Aorta (tissue), 5 donors: ENCODE data around the gene KRT73. TPM values are rescaled to one million over a fixed set of nuclear protein-coding genes. Genes with fewer than 3 reads are reported as not detected.
A peak's percentile ranks its signal among the peaks of the same experiment; 100 is the strongest.

Source experiments
- ATAC-seq: fragments of 200-7000 bp; cut with Tn5 transposase; one replicate; pipeline ENCODE4 v1.9.1; 2022; ENCODE audit warnings: moderate library complexity; ENCODE audit not compliant: low FRiP score
- DNase-seq, 2 donors: peaks; one replicate each; pipeline ENCODE4 v3.0.0-alpha.2; 2020
- H3K27ac ChIP-seq, 2 donors: one replicate each; pipeline ENCODE4 v1.5.1; 2013; ENCODE audit warnings: low read length in 2 of 2, mild to moderate bottlenecking in 2 of 2, moderate library complexity in 2 of 2, control low read depth in 1 of 2, inconsistent platforms in 1 of 2, low read depth in 1 of 2
- H3K27me3 ChIP-seq, 2 donors: one replicate each; pipeline ENCODE4 v1.6.1; 2013; ENCODE audit warnings: control low read depth in 1 of 2, low read length in 1 of 2, mild to moderate bottlenecking in 1 of 2, moderate library complexity in 1 of 2; ENCODE audit not compliant: insufficient read depth in 2 of 2, control insufficient read depth in 1 of 2
- H3K36me3 ChIP-seq, 2 donors: one replicate each; pipeline ENCODE4 v1.6.1; 2013; ENCODE audit warnings: control low read depth in 1 of 2, low read length in 1 of 2, mild to moderate bottlenecking in 1 of 2; ENCODE audit not compliant: insufficient read depth in 2 of 2, control insufficient read depth in 1 of 2
- H3K4me1 ChIP-seq, 2 donors: one replicate each; pipeline ENCODE4 v1.6.1; 2013; ENCODE audit warnings: low read length in 2 of 2, control low read depth in 1 of 2, mild to moderate bottlenecking in 1 of 2, moderate library complexity in 1 of 2; ENCODE audit not compliant: insufficient read depth in 2 of 2, control insufficient read depth in 1 of 2
- H3K4me3 ChIP-seq, 2 donors: one replicate each; pipeline ENCODE4 v1.5.1; 2013; ENCODE audit warnings: low read length in 2 of 2, control low read depth in 1 of 2, mild to moderate bottlenecking in 1 of 2
- H3K9me3 ChIP-seq: one replicate; pipeline ENCODE4 v1.6.1; 2013; ENCODE audit warnings: mild to moderate bottlenecking, low read length; ENCODE audit not compliant: control insufficient read depth
- WGBS, 2 donors: extraction: QIAGEN DNeasy Blood & Tissue Kit; methylation state at CpG; one replicate each; pipeline ENCODE4 v1.1.7; 2013; 5-methylcytosine and 5-hydroxymethylcytosine counted together
- intact Hi-C, 2 donors: fragments of 100-400 bp; cut with DNase I; formaldehyde crosslinking; loops; one replicate each; pipeline versions ENCODE4 v1.14.2 to v1.15.0; 2022
- long read RNA-seq, 2 donors: library from polyadenylated mRNA; unstranded; transcript quantifications; one replicate each; pipeline ENCODE4 v2.0.0, GENCODE V29; 2020 to 2021
- polyA plus RNA-seq, 2 donors: library from polyadenylated mRNA; stranded (reverse); fragments of 200-250 nt; gene quantifications; one replicate each; pipeline ENCODE4 v1.2.3, GENCODE V29; 2013
- total RNA-seq, 2 donors: library from RNA; stranded (reverse); fragmentation: NEBNext Ultra II Directional; extraction: Animal tissue kit (Norgen Biotek cat#: 25700); gene quantifications; one replicate each; pipeline ENCODE4 v1.2.1, GENCODE V29; 2021
- donor health status: healthy with polysubstance abuse.
- donor health status: Bipolar disorder and iron deficiency.
- donor health status: DM: no; HTN: no; CAD: no.
- donor health status: DM: no; HTN: no; CAD: no.
- donor health status: DM: yes; HTN: yes; CAD: no.

The KRT73 gene
- total RNA-seq: not detected
- not detected for polyA plus RNA-seq
- long read RNA-seq, donor 1: 0 reads
- long read RNA-seq, donor 2: 0 reads

DNA sequence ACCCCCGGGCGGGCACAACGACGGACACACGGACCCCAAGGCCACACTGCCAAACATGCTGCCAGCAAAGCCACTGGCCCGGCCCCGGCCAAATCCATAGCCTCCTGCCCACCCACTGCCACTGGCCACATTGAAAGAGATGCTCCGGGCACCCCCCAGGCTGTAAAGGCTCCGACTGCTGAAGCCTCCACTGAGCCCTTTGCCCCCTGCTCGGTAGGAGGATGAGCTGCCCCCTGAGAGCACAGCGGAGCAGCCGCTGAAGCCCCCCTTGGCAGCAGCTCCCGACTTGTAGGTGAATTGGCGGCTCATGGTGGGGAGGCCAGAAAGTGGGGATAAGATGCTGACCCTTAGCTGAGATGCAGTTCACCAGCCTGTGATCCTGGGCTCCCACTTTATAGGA lies at the start of gene KRT73:
TSS of gene KRT73 (minus strand) at position 344 of the 400 bp plus-strand sequence. CDS start at position 309, 35 bp downstream.
- Histone ChIP-seq H3K27ac (no peak within 1 kb of the TSS), H3K27me3 (no peaks in the 10 kb centered on the region), H3K36me3 (no peaks in the 10 kb centered on the region), H3K4me1 (no peaks in the 10 kb centered on the region), H3K9me3 (peaks cover 1% of the 10 kb centered on the region), H3K4me3 (no peak within 1 kb of the TSS)
- 87 to 88% methylated on average over 14 of the region's 14 CpGs for WGBS, 2 donors
- intact Hi-C loops: no loop called here
- DNase-seq (no peak), ATAC-seq (peak; percentile 13)

DNA sequence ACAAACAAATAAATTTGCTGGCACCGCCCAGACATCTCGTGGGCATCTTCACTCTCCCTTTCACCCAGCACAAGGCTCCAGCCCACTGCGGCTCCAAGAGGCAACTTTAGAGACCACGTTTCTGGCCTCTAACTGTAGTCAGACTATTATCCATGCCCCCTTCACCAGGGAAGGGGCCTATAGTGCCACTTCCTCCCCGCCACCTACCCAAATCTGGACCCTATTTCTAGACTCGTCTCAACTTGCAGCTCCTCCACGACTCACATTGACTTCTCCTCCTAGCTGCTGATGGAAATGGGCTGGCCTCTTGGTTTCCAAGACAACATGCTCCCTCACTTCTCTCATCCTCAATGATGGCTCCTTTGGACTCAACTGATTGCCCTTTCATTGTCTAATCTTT lies 49.6 kb upstream of the KRT73 start:
- intact Hi-C loops: no loop called here

DNA sequence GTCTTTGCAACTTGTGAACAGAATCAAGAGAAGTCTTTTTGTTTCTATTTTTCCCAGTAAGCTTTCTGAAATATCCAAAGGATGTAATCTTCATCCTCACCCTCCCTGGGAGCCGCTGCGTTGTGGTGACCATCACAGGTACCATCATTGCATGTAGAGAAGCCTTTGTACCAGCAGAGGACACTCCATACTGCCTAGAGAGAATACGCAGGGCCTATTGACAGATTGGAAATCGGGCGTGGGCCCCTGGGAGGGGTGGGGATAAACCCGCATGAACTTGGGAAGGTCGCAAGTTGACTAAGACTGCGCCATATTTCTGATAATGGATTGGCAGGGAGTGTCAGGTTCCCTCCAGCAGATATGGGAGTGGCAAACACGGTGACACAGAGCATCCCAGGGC lies 49.1 kb upstream of the KRT73 start:
- ATAC-seq (no peak), DNase-seq (no peak)
- H3K27me3 ChIP-seq: peaks cover 3% of the 10 kb centered on the region in 2 donors
- H3K36me3 ChIP-seq: no peaks in the 10 kb centered on the region
- H3K4me1 ChIP-seq: no peaks in the 10 kb centered on the region
- 64 to 73% methylated on average over 9 of the region's 9 CpGs for WGBS, 2 donors
- no peaks in the 10 kb centered on the region for H3K9me3 ChIP-seq
- H3K4me3 ChIP-seq: no peak overlapping the region
- intact Hi-C loops: no loop called here
- no peak overlapping the region for H3K27ac ChIP-seq

More for the DNA sequence above, 49.6 kb upstream of the KRT73 start:
- Histone ChIP-seq H3K36me3 (no peaks in the 10 kb centered on the region), H3K4me3 (no peak overlapping the region), H3K27ac (no peak overlapping the region), H3K4me1 (no peaks in the 10 kb centered on the region), H3K9me3 (no peaks in the 10 kb centered on the region), H3K27me3 (peaks cover 3% of the 10 kb centered on the region in 2 donors)
- 79 to 82% methylated on average over 7 of the region's 7 CpGs for whole genome bisulfite sequencing, 2 donors
- ATAC-seq (no peak), DNase-seq (no peak)

DNA sequence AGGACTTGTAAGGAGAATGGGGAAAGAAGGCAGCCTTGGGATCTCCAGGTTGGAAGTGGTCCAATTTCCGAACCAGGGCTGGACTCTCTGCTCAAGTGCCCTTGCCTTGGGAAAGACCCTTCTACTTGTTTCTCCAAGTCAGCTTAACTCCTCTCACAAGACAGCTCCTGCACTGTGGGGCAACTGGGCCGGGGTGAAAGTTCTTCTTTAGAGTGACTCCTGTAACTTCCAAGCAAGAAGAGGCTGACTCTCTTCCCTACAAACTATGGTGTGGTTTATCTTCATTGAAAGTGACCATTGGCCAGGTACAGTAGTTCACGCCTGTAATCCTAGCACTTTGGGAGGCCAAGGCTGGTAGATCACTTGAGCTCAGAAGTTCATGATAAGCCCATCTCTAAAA lies 48.1 kb upstream of the KRT73 start:
- Histone ChIP-seq H3K27ac (no peak overlapping the region), H3K36me3 (no peaks in the 10 kb centered on the region), H3K9me3 (no peaks in the 10 kb centered on the region), H3K4me3 (no peak overlapping the region), H3K4me1 (no peaks in the 10 kb centered on the region), H3K27me3 (peaks cover 3% of the 10 kb centered on the region in 2 donors)
- DNase-seq (no peak), ATAC-seq (no peak)
- intact Hi-C loops: no loop called here
- WGBS, 2 donors: 72 to 76% methylated on average over 3 of the region's 3 CpGs

- Histone ChIP-seq H3K4me1 (no peaks in the 10 kb centered on the region), H3K36me3 (no peaks in the 10 kb centered on the region), H3K27ac (no peak overlapping the region), H3K27me3 (peaks cover 0 to 3% of the 10 kb centered on the region in 2 donors), H3K9me3 (no peaks in the 10 kb centered on the region), H3K4me3 (no peak overlapping the region)
- intact Hi-C loops: no loop called here
- DNase-seq: no peak
- no peak for ATAC-seq
These were observed 45.1 kb upstream of the KRT73 start for GRCh38 chr12:52663420-52663819.

- Histone ChIP-seq H3K4me1 (no peaks in the 10 kb centered on the region), H3K9me3 (no peaks in the 10 kb centered on the region), H3K4me3 (no peak overlapping the region), H3K27ac (no peak overlapping the region), H3K36me3 (no peaks in the 10 kb centered on the region), H3K27me3 (peaks cover 0 to 3% of the 10 kb centered on the region in 2 donors)
- DNase-seq (no peak), ATAC-seq (no peak)
- intact Hi-C loops: no loop called here
These were observed 44.5 kb upstream of the KRT73 start for GRCh38 chr12:52662918-52663229.

DNA sequence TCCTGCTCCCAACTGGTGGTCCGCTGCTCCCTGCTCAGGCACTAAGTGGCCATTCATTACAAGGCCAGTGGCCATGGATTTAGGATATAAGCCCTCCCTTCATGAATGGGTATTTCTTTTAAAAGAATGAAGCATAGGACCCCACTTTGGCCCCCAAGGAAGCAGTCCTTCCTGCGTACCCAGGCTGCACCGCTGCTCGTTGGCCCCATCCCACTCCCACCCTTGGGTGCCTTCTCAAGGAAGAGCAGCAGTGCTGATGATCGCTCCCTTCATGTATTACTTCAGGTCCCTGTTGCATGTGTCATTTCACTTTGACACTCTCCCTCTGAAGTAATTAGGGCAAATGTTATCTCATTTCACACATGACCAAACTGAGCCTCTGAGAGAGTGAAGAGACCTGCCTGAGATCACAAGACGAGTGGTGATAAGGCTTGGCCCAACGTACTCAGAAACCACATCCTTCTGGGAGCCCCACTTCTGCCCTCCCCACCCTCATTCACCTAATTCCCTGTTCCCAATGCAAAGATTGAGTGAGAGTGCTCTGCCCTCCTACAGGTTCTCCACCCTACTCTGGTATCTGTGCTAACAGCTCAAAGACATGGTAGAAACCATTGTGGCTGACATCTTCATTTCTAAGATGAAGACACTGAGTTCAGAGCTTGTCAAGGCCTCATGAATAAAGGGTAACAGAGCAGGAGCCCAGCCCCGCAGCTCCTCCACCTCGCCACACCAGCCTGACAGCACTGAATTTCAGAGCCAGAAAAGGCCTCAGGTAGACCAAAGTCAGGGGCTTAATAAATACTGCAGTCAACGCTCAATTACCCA lies 43.9 kb upstream of the KRT73 start:
- Histone ChIP-seq H3K27ac (no peak overlapping the region), H3K27me3 (peaks cover 0 to 3% of the 10 kb centered on the region in 2 donors), H3K4me3 (no peak overlapping the region), H3K36me3 (no peaks in the 10 kb centered on the region), H3K9me3 (no peaks in the 10 kb centered on the region), H3K4me1 (no peaks in the 10 kb centered on the region)
- intact Hi-C loops: no loop called here
- ATAC-seq: no peak
- no peak for DNase-seq
- 73 to 81% methylated on average over 10 of the region's 10 CpGs for WGBS, 2 donors

DNA sequence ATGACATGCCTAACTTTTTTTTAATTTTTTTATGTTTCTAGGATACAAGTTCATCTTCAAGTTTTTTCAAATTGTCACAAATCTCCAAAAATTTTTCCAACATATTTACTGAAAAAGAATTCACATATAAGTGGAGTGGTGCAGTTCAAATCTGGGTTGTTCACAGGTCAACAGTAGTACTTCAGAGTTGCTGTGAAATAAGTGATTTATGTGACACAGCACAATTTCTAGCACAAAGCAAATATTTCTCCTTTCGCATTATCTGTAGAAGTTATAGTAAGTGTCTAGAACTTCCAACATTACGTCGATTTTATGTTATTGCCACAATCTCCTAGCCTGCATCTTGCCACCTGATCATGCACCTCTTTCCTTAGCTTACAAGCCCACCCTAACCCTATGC lies 43.3 kb upstream of the KRT73 start:
- H3K27ac ChIP-seq: no peak overlapping the region
- ATAC-seq (no peak), DNase-seq (no peak)
- no peaks in the 10 kb centered on the region for H3K4me1 ChIP-seq
- no peaks in the 10 kb centered on the region for H3K36me3 ChIP-seq
- H3K9me3 ChIP-seq: no peaks in the 10 kb centered on the region
- 48 to 56% methylated on average over 3 of the region's 3 CpGs for WGBS, 2 donors
- intact Hi-C loops: no loop called here
- H3K27me3 ChIP-seq: peaks cover 0 to 3% of the 10 kb centered on the region in 2 donors
- H3K4me3 ChIP-seq: no peak overlapping the region

DNA sequence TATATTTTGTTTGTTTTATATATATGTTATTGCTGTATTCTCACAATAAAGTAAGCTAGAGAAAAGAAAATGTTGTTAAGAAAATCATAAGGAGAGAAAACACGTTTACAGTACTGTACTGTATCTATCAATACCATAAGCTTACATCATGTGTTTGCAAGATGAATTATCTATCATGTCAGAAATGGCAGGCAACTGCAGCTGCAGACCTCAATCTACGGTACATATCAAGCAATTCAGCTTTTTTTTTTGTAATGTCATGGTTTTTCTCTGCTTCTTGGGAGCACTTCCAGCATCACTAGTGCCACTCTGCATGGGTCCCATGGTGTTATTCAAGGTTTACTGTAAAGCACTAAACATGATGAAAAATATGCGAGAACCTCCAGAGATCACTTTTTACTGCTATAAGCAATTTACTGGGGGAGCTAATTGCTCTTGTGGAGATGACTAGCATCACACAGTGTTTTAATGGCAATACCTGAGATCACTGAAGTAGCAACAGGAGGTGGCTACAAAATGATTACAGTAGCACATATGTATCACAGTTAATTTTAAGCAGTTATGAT lies 42.7 kb upstream of the KRT73 start:
- intact Hi-C loops: no loop called here
- Histone ChIP-seq H3K4me1 (no peaks in the 10 kb centered on the region), H3K27ac (no peak overlapping the region), H3K36me3 (no peaks in the 10 kb centered on the region), H3K9me3 (no peaks in the 10 kb centered on the region), H3K4me3 (no peak overlapping the region), H3K27me3 (peaks cover 0 to 3% of the 10 kb centered on the region in 2 donors)
- DNase-seq (no peak), ATAC-seq (no peak)
- WGBS, 2 donors: 70% methylated on average over 3 of the region's 3 CpGs
